K562 (cell line): Measurements from ENCODE around the gene CISD2. TPM values are rescaled to one million over a fixed set of nuclear protein-coding genes. Genes with fewer than 3 reads are reported as not detected.

Source experiments
- CBX2 ChIP-seq: fragments of 200-600 bp; sonication (generic); IDR thresholded peaks from one replicate; pipeline ENCODE4 v1.6.1; 2012; ENCODE audit warnings: mild to moderate bottlenecking, low read length, inconsistent platforms; ENCODE audit not compliant: insufficient read depth, poor library complexity, severe bottlenecking
- CREB3 ChIP-seq: fragments of 450-650 bp; conservative IDR thresholded peaks from 2 replicates; pipeline ENCODE4 v1.6.1; 2016; ENCODE audit warnings: missing genetic modification characterization, low read depth, mild to moderate bottlenecking, missing compliant biosample characterization, moderate library complexity
- CREB5 ChIP-seq: fragments of 250-450 bp; sonication (Bioruptor Pico); IDR thresholded peaks from 2 replicates; pipeline ENCODE4 v1.5.0; 2020; ENCODE audit warnings: mild to moderate bottlenecking
- EGR1 ChIP-seq: fragments of 450-650 bp; conservative IDR thresholded peaks from 2 replicates; pipeline ENCODE4 v1.6.1; 2017; ENCODE audit warnings: mild to moderate bottlenecking
- HNRNPK ChIP-seq: fragments of 200-400 bp; formaldehyde crosslinking; IDR thresholded peaks from one replicate; pipeline ENCODE4 v1.6.1; 2018; ENCODE audit warnings: mild to moderate bottlenecking, low read depth, low read length; ENCODE audit not compliant: poor library complexity, severe bottlenecking
- MBD2 ChIP-seq: sonication (generic); IDR thresholded peaks from 2 replicates; pipeline ENCODE4 v1.6.1; 2016; ENCODE audit warnings: low read depth, borderline replicate concordance
- NFXL1 ChIP-seq: fragments of 450-650 bp; formaldehyde crosslinking; IDR thresholded peaks from 2 replicates; pipeline ENCODE4 v1.4.0; 2021; ENCODE audit warnings: mild to moderate bottlenecking
- NKRF ChIP-seq: fragments of 450-650 bp; IDR thresholded peaks from 2 replicates; pipeline ENCODE4 v1.6.1; 2016; ENCODE audit warnings: borderline replicate concordance
- PREB ChIP-seq: sonication (generic); formaldehyde crosslinking; IDR thresholded peaks from 2 replicates; pipeline ENCODE4 v1.8.1; 2023; ENCODE audit warnings: mild to moderate bottlenecking, missing genetic modification reagents
- PTTG1 ChIP-seq: fragments of 450-650 bp; IDR thresholded peaks from 2 replicates; pipeline ENCODE4 v1.6.1; 2016; ENCODE audit warnings: low read depth, mild to moderate bottlenecking, missing genetic modification characterization, missing compliant biosample characterization
- SMC3 ChIP-seq: conservative IDR thresholded peaks from 2 replicates; pipeline ENCODE4 v1.6.1; 2011; ENCODE audit warnings: low read depth, low read length, improper control_type of control experiment; ENCODE audit not compliant: insufficient read depth
- SUPT5H ChIP-seq: fragments of 450-650 bp; IDR thresholded peaks from 2 replicates; pipeline ENCODE4 v1.6.1; 2016
- TFE3 ChIP-seq: fragments of 450-650 bp; formaldehyde crosslinking; IDR thresholded peaks from 2 replicates; pipeline ENCODE4 v1.4.0; 2020; ENCODE audit warnings: mild to moderate bottlenecking, mixed read lengths
- UBTF ChIP-seq, 2 experiments: IDR thresholded peaks; 2 replicates each; pipeline ENCODE4 v1.6.1; 2012; ENCODE audit warnings: improper control_type of control experiment in 2 of 2, low read depth in 2 of 2, low read length in 2 of 2, borderline replicate concordance in 1 of 2
- ZBTB7A ChIP-seq: IDR thresholded peaks from 2 replicates; pipeline ENCODE4 v1.6.1; 2011; ENCODE audit warnings: low read depth, mild to moderate bottlenecking, low read length, moderate library complexity, borderline replicate concordance; ENCODE audit not compliant: control insufficient read depth
- ZNF589 ChIP-seq: fragments of 200-800 bp; sonication (Bioruptor generic); IDR thresholded peaks from 2 replicates; pipeline ENCODE4 v1.6.1; 2016; ENCODE audit warnings: low read depth, missing genetic modification characterization, missing compliant biosample characterization
- polyA plus RNA-seq, 8 experiments: library from polyadenylated mRNA; depleted of rRNA in 4 of 8; stranded (reverse) in 5 of 8; unstranded in 3 of 8; fragments of >200 nt; fragmentation: Nextera tagmentation in 2 of 8; fragmentation: Illumina TruSeq in 1 of 8; extraction: Ambion mirVana in 2 of 8; extraction: Trizol in 1 of 8; gene quantifications; 2 replicates each; pipeline versions ENCODE4 v1.2.1 to v1.2.3, GENCODE V29; 2011 to 2014; ENCODE audit warnings: inconsistent platforms in 1 of 8, missing spikeins in 1 of 8
- total RNA-seq, 7 experiments: library from RNA; depleted of rRNA in 6 of 7; stranded (reverse); fragments of >200 nt in 6 of 7; fragmentation: Illumina TruSeq in 2 of 7; extraction: Trizol in 2 of 7; gene quantifications; 2 replicates each; pipeline versions ENCODE4 v1.2.1 to v1.2.3, GENCODE V29; 2011 to 2021; ENCODE audit warnings: low replicate concordance in 1 of 7

CISD2 gene
- total and polyA plus RNA-seq, 9 of the 15 experiments (the other 6 are each of a cell fraction or from before 2014, with no cell fraction given), result 37.8 to 91.4 (median 59.8) TPM

GRCh38 chr4:102827674-102828496 lies 40.9 kb upstream of the CISD2 start (continued):
- TF ChIP-seq CREB5 (CRISPR knock-in tag), result no peak
- TF ChIP-seq ZBTB7A, result peak; percentile 45; the same call in 1 of the 2 replicates
- no peak for TF ChIP-seq TFE3
- TF ChIP-seq UBTF (IDR thresholded peaks at IDR 0.05; ENCODE audit: borderline replicate concordance in 1 of 2, low read depth in 2 of 2, low read length in 2 of 2), result peak in 1 of 2 experiments; percentile 74; a peak in 1 of 4 replicates
- peak; percentile 10; the same call in 1 of the 2 replicates for TF ChIP-seq MBD2
- peak; percentile 65 for TF ChIP-seq SUPT5H
- no peak for TF ChIP-seq HNRNPK
- TF ChIP-seq ZNF589 (CRISPR knock-in tag), result peak; percentile 27; the same call in 1 of the 2 replicates
- TF ChIP-seq SMC3, result no peak
- no peak for TF ChIP-seq CBX2
- peak; percentile 38; the same call in 1 of the 2 replicates for TF ChIP-seq EGR1
- no peak for TF ChIP-seq PTTG1 (tag)
- no peak for TF ChIP-seq PREB (CRISPR knock-in tag)
- TF ChIP-seq NFXL1, result no peak
- TF ChIP-seq NKRF, result peak; percentile 86
- 0 out of 2 replicates have a peak, but pooled peaks have one; percentile 25 for TF ChIP-seq CREB3 (tag)
